MM.1S (cell line): ENCODE results near the gene PAGE4.

ENCODE experiments used
- CTCF ChIP-seq: fragments of 300-600 bp; sonication (generic); IDR thresholded peaks from 2 replicates; pipeline ENCODE4 v1.5.1; 2016; ENCODE audit warnings: antibody characterized with exemption, low read length, mixed read lengths
- EZH2 ChIP-seq: fragments of 300-600 bp; sonication (generic); optimal IDR thresholded peaks from 2 replicates; pipeline ENCODE3; 2017; ENCODE audit warnings: low read depth, mild to moderate bottlenecking, antibody characterized with exemption, low read length, mixed read lengths

GRCh38 chrX:49784747-49785280, 44.3 kb upstream of the PAGE4 start:
- TF ChIP-seq CTCF: no peak
- TF ChIP-seq EZH2: no peak
